Body of pancreas (tissue), 4 donors: ENCODE results near the gene A1CF. TPM values are rescaled to one million over a fixed set of nuclear protein-coding genes. Genes with fewer than 3 reads are reported as not detected.
"Not testable (repeated sequence)": the region's sequence is repeated elsewhere in the genome, so short reads cannot be mapped to it uniquely, and the experiment has no call there.

Experiments
- ATAC-seq: fragments of 150-250 bp; one replicate; pipeline ENCODE4 v1.9.1; 2016
- DNase-seq, 4 donors: peaks; one replicate each; pipeline ENCODE4 v3.0.0-alpha.2; 2019
- H3K27ac ChIP-seq, 4 donors: fragments of 200-600 bp; sonication (generic); 1 replicate in 3 of 4; 2 replicates in 1 of 4; pipeline versions ENCODE4 v1.5.1 to v1.6.1; 2016 to 2019; ENCODE audit warnings: mild to moderate bottlenecking in 1 of 4, mixed read lengths in 1 of 4, moderate library complexity in 1 of 4
- H3K27me3 ChIP-seq, 2 donors: fragments of 200-600 bp; sonication (generic); one replicate each; pipeline ENCODE4 v1.6.0; 2016; ENCODE audit warnings: mild to moderate bottlenecking in 1 of 2
- H3K36me3 ChIP-seq, 2 donors: fragments of 200-600 bp; sonication (generic); replicated peaks in 1 of 2; 2 replicates each; pipeline ENCODE4 v1.5.1; 2016; ENCODE audit warnings: low read depth in 2 of 2; ENCODE audit not compliant: insufficient read depth in 1 of 2
- H3K4me1 ChIP-seq: fragments of 200-600 bp; sonication (generic); one replicate; pipeline ENCODE4 v1.6.0; 2016
- H3K4me3 ChIP-seq, 2 donors: fragments of 200-600 bp; sonication (generic); 1 replicate in 1 of 2; 2 replicates in 1 of 2; pipeline ENCODE4 v1.5.1; 2016 to 2019
- H3K9me3 ChIP-seq, 3 donors: fragments of 200-600 bp; sonication (generic); 1 replicate in 2 of 3; 2 replicates in 1 of 3; pipeline ENCODE4 v1.5.1; 2016
- CTCF ChIP-seq, 7 experiments: fragments of 450-650 bp in 4 of 7; fragments of 200-600 bp in 3 of 7; sonication (generic) in 3 of 7; IDR thresholded peaks; one replicate each; pipeline ENCODE4 v1.5.1; 2016 to 2019; ENCODE audit warnings: antibody characterized with exemption in 7 of 7
- POLR2A ChIP-seq, 3 donors: fragments of 450-650 bp; IDR thresholded peaks; one replicate each; pipeline ENCODE4 v1.6.1; 2016; ENCODE audit warnings: antibody characterized with exemption in 3 of 3, mild to moderate bottlenecking in 2 of 3
- WGBS, 2 donors: methylation state at CpG; one replicate each; pipeline ENCODE4 v1.1.5; 2017; 5-methylcytosine and 5-hydroxymethylcytosine counted together
- intact Hi-C: fragments of 100-400 bp; cut with DNase I; formaldehyde crosslinking; loops from one replicate; pipeline ENCODE4 v1.15.1; 2023
- total RNA-seq, 2 donors: library from RNA; depleted of rRNA; stranded (reverse); fragments of >200 nt; gene quantifications; one replicate each; pipeline ENCODE4 v1.1.0, GENCODE V29; 2016

A1CF gene
- total RNA-seq, 2 donors from 2014 or later: 7.8 to 18.5 TPM

GRCh38 chr10:50927522-50928189, 42.2 kb upstream of the A1CF start:
- Histone ChIP-seq H3K36me3 (no peaks in the 10 kb centered on the region), H3K27ac (no peak overlapping the region), H3K27me3 (no peaks in the 10 kb centered on the region), H3K9me3 (no peaks in the 10 kb centered on the region), H3K4me3 (no peak overlapping the region), H3K4me1 (peaks cover 15% of the 10 kb centered on the region)
- 91 to 95% methylated on average over 2 of the region's 2 CpGs for WGBS, 2 donors
- ATAC-seq (no peak), DNase-seq (no peak)
- intact Hi-C loops: no loop called here
- TF ChIP-seq POLR2A (IDR thresholded peaks at IDR 0.05) (no peak), CTCF (IDR thresholded peaks at IDR 0.05) (no peak)

- H3K27ac ChIP-seq, H3K36me3 ChIP-seq, H3K27me3 ChIP-seq, H3K4me3 ChIP-seq, H3K4me1 ChIP-seq, ATAC-seq, intact Hi-C loops, DNase-seq, H3K9me3 ChIP-seq: not testable (repeated sequence)
- WGBS, 2 donors: 43 to 60% methylated on average over 1 of the region's 1 CpG
These were observed 38.0 kb upstream of the A1CF start for GRCh38 chr10:50923471-50923870.

- WGBS, 2 donors: 84 to 90% methylated on average over 3 of the region's 3 CpGs
- no peak for TF ChIP-seq CTCF (IDR thresholded peaks at IDR 0.05)
- no peak for TF ChIP-seq POLR2A (IDR thresholded peaks at IDR 0.05)
These were observed 33.6 kb upstream of the A1CF start for GRCh38 chr10:50919010-50919409.

GRCh38 chr10:50918529-50918928, 33.1 kb upstream of the A1CF start:
- Histone ChIP-seq H3K36me3 (no peaks in the 10 kb centered on the region), H3K27me3 (no peaks in the 10 kb centered on the region), H3K4me1 (no peaks in the 10 kb centered on the region), H3K9me3 (no peaks in the 10 kb centered on the region), H3K4me3 (no peak overlapping the region), H3K27ac (no peak overlapping the region)
- DNase-seq (no peak), ATAC-seq (no peak)
- TF ChIP-seq CTCF (IDR thresholded peaks at IDR 0.05) (no peak), POLR2A (IDR thresholded peaks at IDR 0.05) (no peak)
- intact Hi-C loops: no loop called here

More at GRCh38 chr10:50919010-50919409, 33.6 kb upstream of the A1CF start:
- Histone ChIP-seq H3K4me3 (no peak overlapping the region), H3K9me3 (no peaks in the 10 kb centered on the region), H3K27me3 (no peaks in the 10 kb centered on the region), H3K27ac (no peak overlapping the region), H3K36me3 (no peaks in the 10 kb centered on the region), H3K4me1 (no peaks in the 10 kb centered on the region)
- intact Hi-C loops: no loop called here
- ATAC-seq (no peak), DNase-seq (no peak)

- ATAC-seq (no peak), DNase-seq (no peak)
- TF ChIP-seq POLR2A (IDR thresholded peaks at IDR 0.05): no peak
- no peak for TF ChIP-seq CTCF (IDR thresholded peaks at IDR 0.05)
- no peaks in the 10 kb centered on the region for H3K36me3 ChIP-seq
- H3K4me3 ChIP-seq: no peak overlapping the region
- intact Hi-C loops: no loop called here
- H3K27ac ChIP-seq: no peak overlapping the region
- no peaks in the 10 kb centered on the region for H3K9me3 ChIP-seq
- H3K4me1 ChIP-seq: no peaks in the 10 kb centered on the region
- no peaks in the 10 kb centered on the region for H3K27me3 ChIP-seq
These were observed 32.1 kb upstream of the A1CF start for GRCh38 chr10:50917486-50917885.
